ENCODE data around the gene TRIM16.
"Not testable (repeated sequence)": the region's sequence is repeated elsewhere in the genome, so short reads cannot be mapped to it uniquely, and the experiment has no call there.

Gene TRIM16

GRCh38 chr17:15683824-15684478 is at the start of gene TRIM16:
TRIM16 (minus strand) TSS chr17:15684311; CDS start chr17:15651609, 32,702 bp downstream.
- peak; percentile 70 for DNase-seq

GRCh38 chr17:15733174-15733789 is 49.2 kb upstream of the TRIM16 start:
- not testable (repeated sequence) for DNase-seq

GRCh38 chr17:15731900-15732299 is 47.8 kb upstream of the TRIM16 start, which contains the start of gene TBC1D26:
TBC1D26 (plus strand) TSS chr17:15732283; CDS start chr17:15735349, 3,066 bp downstream.
- not testable (repeated sequence) for DNase-seq

- not testable (repeated sequence) for DNase-seq
Observed at GRCh38 chr17:15730535-15730934, 46.4 kb upstream of the TRIM16 start.

GRCh38 chr17:15716601-15717563 is 32.8 kb upstream of the TRIM16 start:
- DNase-seq: peak; percentile 18

GRCh38 chr17:15708879-15709278 is 24.8 kb upstream of the TRIM16 start:
- DNase-seq: not testable (repeated sequence)

GRCh38 chr17:15704813-15705212 is 20.7 kb upstream of the TRIM16 start:
- not testable (repeated sequence) for DNase-seq

- DNase-seq: not testable (repeated sequence)
Observed at GRCh38 chr17:15704239-15704638, 20.1 kb upstream of the TRIM16 start.

- DNase-seq: not testable (repeated sequence)
Observed at GRCh38 chr17:15699937-15700336, 15.8 kb upstream of the TRIM16 start.

GRCh38 chr17:15699413-15699924 is 15.4 kb upstream of the TRIM16 start, which contains the start of gene ZNF286A:
ZNF286A (plus strand) TSS chr17:15699752; CDS start chr17:15700330, 578 bp downstream.
- peak; percentile 100 for DNase-seq

GRCh38 chr17:15698967-15699366 is 14.9 kb upstream of the TRIM16 start:
- DNase-seq: not testable (repeated sequence)

GRCh38 chr17:15687494-15687893 is 3.4 kb upstream of the TRIM16 start:
- DNase-seq: peak; percentile 56

- DNase-seq: not testable (repeated sequence)
Observed at GRCh38 chr17:15683135-15683534, 976 bp downstream of the TRIM16 start.

- DNase-seq: not testable (repeated sequence)
Observed at GRCh38 chr17:15675991-15676390, 8.1 kb downstream of the TRIM16 start.

- not testable (repeated sequence) for DNase-seq
Observed at GRCh38 chr17:15674640-15675039, 9.5 kb downstream of the TRIM16 start.

GRCh38 chr17:15669526-15669925 is 14.6 kb downstream of the TRIM16 start:
- DNase-seq: not testable (repeated sequence)

- DNase-seq: no peak
Observed at GRCh38 chr17:15663691-15664090, 20.4 kb downstream of the TRIM16 start.

- no peak for DNase-seq
Observed at GRCh38 chr17:15663176-15663575, 20.9 kb downstream of the TRIM16 start.

GRCh38 chr17:15662681-15663080 is 21.4 kb downstream of the TRIM16 start:
- no peak for DNase-seq

- no peak for DNase-seq
Observed at GRCh38 chr17:15660077-15660476, 24.0 kb downstream of the TRIM16 start.

GRCh38 chr17:15659663-15660062 is 24.4 kb downstream of the TRIM16 start:
- no peak for DNase-seq

GRCh38 chr17:15659236-15659635 is 24.9 kb downstream of the TRIM16 start:
- no peak for DNase-seq

GRCh38 chr17:15658296-15658695 is 25.8 kb downstream of the TRIM16 start:
- DNase-seq: no peak
